ENCODE data around the gene SLIT3.
A peak's percentile ranks its signal among the peaks of the same experiment; 100 is the strongest.

SLIT3 gene

DNA sequence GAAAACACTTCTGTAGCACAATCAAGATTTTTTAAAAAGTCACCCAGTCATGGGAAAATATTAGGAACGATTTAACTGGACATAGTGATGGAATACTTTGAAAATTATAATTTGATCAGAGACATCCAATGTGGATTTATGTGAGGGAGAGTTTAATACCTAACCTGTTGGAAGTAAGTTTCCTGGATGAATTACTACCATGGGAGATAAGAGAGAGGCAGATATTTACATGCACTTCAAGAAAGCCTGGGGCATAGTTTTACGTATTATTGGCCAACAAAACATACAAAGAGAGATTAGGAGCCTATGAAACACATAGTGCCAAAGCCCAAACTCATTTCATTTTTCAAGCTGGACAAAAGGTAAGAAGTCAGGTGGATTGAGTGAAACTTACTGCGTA, 336.8 kb downstream of the SLIT3 start:
- peak overlapping the region; percentile 75 for H3K27ac ChIP-seq
- TF ChIP-seq CTCF (conservative IDR thresholded peaks at IDR 0.05), result no peak

- peak overlapping the region; percentile 75 for H3K27ac ChIP-seq
Observed at GRCh38 chr5:168962306-168962705, 338.6 kb downstream of the SLIT3 start.

GRCh38 chr5:168961681-168962080, 339.3 kb downstream of the SLIT3 start:
- no peak overlapping the region for H3K27ac ChIP-seq
- no peak for TF ChIP-seq CTCF (conservative IDR thresholded peaks at IDR 0.05)

More at GRCh38 chr5:168962306-168962705, 338.6 kb downstream of the SLIT3 start:
- TF ChIP-seq CTCF (conservative IDR thresholded peaks at IDR 0.05), result no peak

GRCh38 chr5:168960497-168960896, 340.4 kb downstream of the SLIT3 start:
- no peak overlapping the region for H3K27ac ChIP-seq
- TF ChIP-seq CTCF (conservative IDR thresholded peaks at IDR 0.05), result no peak

DNA sequence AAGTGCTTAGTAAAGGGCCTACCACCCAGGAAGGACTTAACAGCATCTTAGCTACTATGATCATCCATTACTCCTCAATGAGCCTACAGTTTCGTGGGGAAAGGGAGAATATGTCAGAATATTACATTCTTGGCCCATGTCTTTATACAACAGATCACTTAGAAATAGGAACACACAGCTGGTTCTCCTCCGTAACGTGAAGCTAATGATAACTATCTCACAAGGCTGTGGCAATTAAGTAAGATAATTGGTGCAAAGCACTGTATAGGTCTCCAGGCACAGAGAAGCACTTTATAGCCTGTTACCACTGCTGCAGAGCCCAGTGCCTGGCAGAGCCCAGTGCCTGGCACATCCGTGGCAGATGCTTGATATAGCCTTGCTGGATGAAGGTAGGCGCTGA, 347.6 kb downstream of the SLIT3 start:
- no peak overlapping the region for H3K27ac ChIP-seq
- no peak for TF ChIP-seq CTCF (conservative IDR thresholded peaks at IDR 0.05)

- H3K27ac ChIP-seq, result no peak overlapping the region
- TF ChIP-seq CTCF (conservative IDR thresholded peaks at IDR 0.05), result no peak
Observed at GRCh38 chr5:168952196-168952595, 348.7 kb downstream of the SLIT3 start.

DNA sequence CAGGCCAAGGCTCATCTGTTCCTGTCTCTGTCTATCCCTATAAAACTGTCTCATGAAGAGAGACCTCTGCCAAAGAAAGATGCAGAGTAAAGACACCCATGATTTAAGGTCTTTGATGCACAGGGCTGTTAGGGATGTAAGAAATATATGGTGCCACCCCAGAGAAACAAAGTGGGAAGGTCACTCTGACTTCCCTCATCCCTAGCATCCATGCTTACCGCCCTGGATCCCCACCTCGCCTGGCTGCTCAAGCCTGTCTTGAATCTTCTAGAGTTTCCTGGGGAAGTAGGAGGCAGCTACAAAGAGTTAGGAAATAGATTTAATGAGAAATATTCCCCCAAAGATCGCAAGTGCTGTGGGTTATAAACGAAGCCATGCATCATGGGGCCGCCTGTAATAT, 349.2 kb downstream of the SLIT3 start:
- no peak for TF ChIP-seq CTCF (conservative IDR thresholded peaks at IDR 0.05)
- no peak overlapping the region for H3K27ac ChIP-seq

DNA sequence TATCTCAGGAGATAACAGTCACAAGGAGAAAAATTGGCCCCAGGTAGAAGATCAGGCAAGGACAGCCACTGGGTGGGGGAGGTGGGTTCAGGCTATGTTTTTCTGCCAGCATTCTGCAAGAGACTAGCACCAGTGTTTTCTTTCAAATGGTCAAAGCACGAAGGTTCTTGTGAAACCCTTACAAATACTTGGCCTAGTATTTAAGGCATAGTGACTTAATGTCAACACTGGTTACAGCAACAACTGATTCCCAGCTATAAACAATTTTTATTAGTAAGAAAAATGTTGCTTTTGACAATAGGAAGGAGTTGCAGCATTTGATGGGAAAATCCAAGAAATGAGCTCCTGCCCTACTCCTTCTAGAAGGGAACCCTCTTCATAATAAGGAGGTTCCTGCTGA, 349.6 kb downstream of the SLIT3 start:
- no peak for TF ChIP-seq CTCF (conservative IDR thresholded peaks at IDR 0.05)
- no peak overlapping the region for H3K27ac ChIP-seq

Measured in VCaP (cell line).